HG03565 (cell line): Measurements from ENCODE around the gene SRBD1.

Experiments used
- ATAC-seq: cut with Tn5 transposase; IDR thresholded peaks from one replicate; pipeline ENCODE4 v1.9.1; 2021; ENCODE audit warnings: mild to moderate bottlenecking, moderate library complexity; ENCODE audit not compliant: unreplicated experiment

The SRBD1 gene

DNA sequence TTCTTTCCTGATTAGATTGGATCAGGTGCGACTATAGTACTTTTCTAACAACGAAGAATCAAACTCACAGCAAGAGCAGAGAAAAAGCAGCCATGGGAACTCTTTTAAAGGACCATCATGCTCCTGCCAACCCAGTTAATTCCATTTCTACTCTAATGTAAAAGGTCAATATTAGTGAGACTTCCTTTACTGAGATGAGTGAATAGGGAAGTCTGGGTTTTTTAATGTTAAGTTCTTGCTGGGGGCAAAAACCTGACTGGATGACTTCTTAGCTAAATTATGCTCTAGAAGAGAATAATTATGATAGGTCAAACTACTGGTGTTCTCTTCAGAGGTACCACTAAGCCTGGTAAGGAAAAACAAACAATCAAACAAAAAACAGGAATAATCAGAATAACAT lies 8.4 kb downstream of the SRBD1 start:
- no peak for ATAC-seq

GRCh38 chr2:45598545-45598944 lies 12.5 kb downstream of the SRBD1 start:
- ATAC-seq: no peak

DNA sequence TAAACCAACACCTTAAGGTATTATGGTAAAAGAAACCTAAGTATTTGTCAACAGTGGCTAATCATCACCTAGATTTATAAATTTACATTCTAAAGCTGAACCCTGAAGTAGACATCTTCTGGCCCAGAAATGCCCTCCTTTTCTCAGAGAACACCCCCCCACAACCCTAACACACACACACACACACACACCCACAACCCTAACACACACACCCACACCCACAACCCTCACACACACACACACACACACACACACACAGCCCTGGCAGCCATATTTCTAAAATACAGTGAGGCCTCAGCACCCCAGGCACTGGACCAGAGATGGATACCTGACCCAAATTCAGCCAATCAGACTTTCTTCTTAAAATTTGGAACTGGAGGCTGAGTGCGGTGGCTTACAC lies 14.3 kb downstream of the SRBD1 start:
- no peak for ATAC-seq

DNA sequence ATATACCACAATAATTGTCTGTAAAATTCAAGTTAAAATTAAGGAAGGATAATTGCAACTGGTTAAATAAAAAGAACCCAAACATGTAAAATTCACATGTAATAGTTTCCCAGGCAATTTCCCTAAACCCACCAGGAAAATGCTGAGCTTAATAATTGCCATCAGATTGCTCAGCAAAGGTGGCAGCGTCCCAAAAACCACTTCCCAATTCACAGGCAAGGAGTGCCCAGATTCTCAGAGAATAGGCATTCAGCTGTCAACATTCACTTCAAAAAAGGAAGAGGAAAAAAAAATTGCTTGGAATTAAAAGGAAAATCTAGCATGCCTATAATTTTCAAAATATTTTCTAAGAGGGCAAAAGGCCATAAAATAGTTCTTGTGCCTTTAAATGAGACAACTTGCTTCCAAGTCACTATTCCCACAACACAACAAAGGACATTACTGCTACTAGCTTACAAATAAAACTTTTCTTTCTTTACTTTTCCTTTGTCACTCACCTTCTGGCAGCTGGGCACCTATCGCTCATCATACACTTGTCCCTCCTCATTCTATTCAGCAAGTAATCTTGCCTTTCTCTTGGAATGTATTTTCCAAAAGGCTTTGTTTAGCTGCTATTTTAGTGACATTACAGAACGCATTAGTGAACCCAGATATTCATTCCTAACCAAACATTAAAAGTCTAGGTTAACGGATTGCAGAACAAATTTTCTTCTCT lies 15.2 kb downstream of the SRBD1 start:
- ATAC-seq: no peak

DNA sequence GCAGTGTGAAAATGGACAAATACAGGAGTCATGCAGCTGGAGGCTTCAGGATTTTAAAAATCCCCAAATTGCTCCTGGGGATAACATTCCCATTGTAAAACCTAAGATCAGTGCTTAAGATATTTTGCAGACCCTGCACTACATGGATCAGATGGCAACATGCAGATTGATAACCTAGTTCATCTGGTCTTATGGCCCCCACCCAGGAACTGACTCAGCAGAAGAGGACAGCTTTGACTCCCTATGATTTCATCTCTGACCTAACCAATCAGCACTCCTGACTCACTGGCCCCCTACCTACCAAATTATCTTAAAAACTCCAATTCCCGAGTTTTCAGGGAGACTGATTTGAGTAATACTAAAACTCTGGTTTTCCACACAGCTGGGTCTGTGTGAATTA lies 20.0 kb downstream of the SRBD1 start:
- no peak for ATAC-seq

- no peak for ATAC-seq
These were observed 22.8 kb downstream of the SRBD1 start for GRCh38 chr2:45588158-45588829.

GRCh38 chr2:45586600-45586999 lies 24.5 kb downstream of the SRBD1 start:
- ATAC-seq: no peak

DNA sequence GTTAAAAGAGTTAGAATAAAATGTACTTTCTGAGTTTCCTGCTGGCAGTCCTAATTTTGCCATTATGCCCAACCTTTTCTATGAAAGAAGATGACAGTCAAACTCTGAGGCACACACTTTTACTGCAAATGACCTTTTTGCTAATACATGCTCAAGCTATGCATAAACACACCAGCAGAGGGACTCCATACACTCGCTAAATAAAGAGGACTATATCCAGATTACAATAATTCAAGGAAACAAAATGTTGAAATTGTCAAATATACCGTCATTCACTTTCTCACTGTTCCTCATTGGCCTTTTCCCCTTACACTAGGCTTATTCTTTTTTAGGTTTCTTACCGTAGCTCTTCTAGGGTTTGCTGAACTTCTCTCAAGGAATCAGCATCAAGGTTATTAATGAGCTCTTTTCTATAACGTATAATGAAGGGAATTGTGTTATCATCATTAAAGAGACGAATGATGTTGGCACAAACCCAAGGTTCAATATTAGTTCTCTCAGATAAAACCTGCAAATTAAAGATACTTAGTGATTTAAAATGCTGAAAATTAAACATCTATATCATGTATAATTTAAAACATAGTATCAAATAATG lies 25.7 kb downstream of the SRBD1 start:
- ATAC-seq: no peak

- ATAC-seq: no peak
These were observed 27.1 kb downstream of the SRBD1 start for GRCh38 chr2:45583977-45584376.

DNA sequence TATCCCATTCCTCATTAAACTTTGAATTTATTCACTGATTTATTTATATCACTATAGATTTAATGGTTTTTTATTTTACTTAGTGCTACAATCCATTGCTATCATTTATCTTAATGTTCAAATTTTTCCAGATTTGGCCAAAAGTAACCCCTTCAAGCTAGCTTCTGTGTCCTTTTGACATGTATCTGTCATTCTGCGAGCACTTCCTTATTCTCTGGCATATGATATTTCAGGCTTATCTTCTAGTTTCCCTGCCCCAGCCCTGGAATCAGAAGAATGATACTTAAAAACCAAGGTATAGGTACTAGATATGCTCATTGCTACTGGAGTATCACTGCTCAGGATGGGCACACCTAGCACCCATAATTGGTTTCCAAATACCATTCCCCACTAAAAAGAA lies 28.5 kb downstream of the SRBD1 start:
- no peak for ATAC-seq

DNA sequence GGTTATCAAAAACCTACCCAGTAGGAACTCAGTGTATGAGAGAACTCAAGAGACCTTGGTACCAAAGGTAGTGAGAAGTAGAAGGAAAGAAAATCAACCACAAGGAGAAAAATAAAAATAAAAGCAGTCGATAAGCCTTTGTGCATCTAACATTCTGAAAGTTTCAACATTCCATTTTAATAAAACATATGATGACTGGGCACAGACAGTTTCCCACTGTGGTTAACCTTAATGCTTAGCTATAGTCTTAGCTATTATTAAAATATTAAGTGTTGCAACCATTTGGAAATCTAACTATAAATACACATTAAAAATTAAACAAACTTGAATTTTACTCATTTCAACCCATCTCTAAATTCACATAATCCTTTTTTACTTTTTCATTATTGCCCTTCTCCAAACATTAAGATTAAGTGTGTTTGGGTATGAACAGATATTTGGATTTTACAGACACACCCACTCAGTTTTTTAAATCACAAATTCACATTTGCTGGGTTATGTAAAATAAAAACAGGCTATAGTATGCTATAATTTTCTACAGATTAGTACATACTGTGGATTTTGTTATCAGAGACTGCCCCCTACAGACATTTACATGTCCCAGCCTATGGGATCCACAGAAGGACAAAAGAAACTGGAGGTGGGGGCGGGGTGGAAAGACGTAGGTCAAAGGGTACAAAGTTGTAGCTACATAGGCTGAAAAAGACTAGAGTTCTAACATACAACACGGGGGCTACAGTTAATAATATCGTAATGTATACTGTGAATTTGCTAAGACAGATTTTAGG lies 32.8 kb downstream of the SRBD1 start:
- no peak for ATAC-seq

DNA sequence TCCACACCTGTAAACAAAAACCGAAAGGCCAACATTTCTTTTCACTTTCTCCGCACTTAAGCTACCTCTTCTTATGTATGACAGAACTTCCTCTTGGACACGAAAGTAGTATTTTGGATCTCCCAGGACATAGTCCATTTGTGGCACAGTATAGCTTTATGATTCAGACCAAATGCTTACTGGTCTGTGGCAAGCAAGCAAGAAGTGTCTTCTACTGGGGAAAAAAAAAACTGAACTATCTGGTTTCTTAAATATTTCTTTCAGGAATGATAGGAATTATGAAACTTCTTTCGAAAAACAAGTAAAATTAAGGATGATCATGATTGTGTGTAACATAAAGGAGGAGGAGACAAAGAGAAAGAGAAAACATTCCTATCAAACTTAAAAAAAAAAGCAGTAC lies 33.6 kb downstream of the SRBD1 start:
- ATAC-seq: no peak

- no peak for ATAC-seq
These were observed 35.2 kb downstream of the SRBD1 start for GRCh38 chr2:45575881-45576280.

DNA sequence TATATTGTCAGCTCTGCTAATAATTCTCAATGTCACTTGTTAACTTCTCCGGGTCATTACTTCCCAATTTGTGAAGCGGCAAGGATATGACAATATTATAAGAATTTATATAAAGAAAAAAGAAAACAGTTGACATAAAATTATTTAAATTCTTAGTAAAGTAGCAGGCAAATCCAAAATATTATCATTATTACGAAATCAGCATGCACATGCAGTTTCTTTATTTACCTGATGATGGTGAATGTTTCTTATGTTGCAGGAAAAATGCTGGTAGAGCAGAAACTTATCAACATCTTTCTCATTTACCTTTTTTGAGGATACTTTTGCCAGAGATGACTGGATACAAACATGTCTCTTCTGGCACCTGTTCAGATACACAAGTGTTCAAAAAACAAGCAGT lies 38.1 kb downstream of the SRBD1 start:
- ATAC-seq: no peak

DNA sequence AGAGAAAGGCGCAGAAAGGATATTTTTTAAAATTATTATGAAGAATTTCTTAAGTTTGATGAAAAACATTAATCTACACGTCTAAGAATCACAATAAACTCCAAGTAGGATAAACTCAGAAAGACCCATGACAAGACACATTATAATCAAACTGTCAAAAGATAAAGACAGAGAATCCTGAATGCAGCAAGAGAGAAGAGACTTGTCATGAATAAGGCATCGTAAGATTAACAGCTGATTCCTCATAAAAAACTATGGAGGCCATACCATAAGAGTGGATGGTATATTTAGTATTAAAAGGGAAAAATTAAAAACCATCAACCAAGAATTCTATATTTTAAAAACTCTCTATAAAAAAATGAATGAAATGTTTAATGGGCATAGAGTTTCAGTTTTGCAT lies 39.1 kb downstream of the SRBD1 start:
- ATAC-seq: no peak

DNA sequence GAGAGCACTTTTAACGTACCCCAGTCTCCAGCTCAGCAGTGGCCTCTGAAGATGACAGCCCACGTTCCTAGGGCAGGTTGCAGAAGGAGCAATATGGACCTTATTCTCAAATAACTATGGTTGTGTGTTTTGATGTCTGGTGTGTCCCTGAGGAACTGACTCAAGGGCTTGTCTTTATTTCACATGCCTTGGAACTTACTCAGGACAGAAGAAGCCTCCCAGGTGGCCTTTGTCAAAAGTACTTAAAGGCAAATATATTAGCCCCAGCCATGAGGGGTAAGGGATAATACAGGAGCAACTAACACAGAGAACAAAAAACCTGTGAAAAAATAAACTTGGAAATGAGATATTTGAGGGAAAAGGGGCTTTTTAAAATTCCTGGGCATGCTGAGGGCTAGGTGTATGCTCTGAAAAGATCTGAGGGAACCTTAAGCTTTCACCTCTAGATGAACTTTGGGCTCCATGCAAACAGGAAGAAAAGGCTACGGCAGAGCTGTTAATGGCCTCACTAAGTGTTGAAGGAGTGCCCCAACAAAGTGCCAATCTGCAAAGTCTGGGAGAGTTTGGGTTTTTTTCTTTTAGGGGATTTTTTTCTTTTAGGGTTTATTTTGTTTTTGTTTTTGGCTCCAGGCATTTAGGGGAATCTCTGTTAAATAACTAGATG lies 40.3 kb downstream of the SRBD1 start:
- no peak for ATAC-seq

GRCh38 chr2:45568935-45569334 lies 42.1 kb downstream of the SRBD1 start:
- no peak for ATAC-seq

DNA sequence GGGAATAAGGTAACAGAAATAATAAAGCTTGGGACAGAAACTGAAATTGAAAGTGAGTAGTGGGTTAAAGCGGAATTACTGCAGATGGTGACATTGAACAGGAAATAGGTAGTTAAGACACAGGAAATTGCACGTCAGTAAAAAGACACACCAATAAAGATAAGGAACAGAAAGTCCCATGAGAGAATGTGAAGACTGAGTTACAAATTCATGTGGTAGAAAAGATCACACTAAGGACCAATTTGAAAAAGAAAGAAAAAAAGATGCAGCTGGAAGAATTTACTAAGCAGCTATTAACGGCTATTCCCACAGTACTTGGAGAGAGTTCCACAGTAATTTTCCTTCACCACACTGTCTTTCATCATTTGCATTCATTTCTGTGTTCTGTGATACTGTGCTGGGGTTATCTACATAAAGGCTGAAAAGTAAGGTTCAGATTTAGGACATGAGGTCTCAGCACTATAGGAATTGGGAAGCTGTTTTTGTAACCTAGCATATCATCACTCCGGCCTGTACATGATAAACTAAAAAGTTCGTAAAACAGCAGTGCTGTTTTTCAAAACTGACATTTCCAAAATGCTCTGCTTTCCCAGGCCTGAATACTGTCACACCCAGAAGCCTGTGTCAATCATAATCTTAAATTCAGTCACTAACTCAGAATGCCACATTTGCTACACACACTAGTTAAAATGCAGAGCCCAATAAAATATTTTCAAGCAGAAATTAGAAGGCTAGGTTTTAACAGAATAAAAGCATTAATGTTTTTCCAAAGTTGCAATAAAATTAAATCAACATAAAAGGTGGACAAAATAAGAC lies 42.9 kb downstream of the SRBD1 start:
- ATAC-seq: peak; percentile 93

DNA sequence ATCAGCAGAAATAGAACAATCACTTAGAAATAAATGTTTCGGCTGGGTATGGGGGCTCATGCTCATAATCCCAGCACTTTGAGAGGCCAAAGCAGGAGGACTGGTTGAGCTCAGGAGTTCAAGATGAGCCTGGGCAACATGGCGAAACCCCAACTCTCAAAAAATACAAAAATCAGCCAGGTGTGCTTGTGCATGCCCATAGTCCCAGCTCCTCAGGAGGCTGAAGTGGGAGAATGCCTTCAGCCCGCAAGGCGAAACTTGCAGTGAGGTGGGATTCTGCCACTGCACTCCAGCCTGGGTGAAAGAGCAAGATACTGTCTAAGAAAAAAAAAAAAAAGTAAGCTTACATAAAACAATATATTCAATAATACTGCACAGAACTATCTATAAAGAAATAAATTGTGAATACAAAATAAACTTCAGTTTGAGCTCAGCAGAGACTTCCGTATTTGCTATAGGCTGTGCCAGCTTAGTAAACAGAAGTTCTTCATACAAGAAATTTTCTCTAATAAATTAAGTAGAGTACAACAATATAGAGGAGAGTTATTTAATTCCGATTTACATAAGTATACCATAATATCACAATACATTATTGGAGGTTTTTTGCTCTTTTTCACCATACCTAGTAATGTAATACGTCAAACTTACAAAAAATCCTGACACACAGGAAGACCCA lies 43.6 kb downstream of the SRBD1 start:
- ATAC-seq: peak; percentile 5

GRCh38 chr2:45559436-45559835 lies 51.6 kb downstream of the SRBD1 start:
- ATAC-seq: no peak
